K562 (cell line): Measurements from ENCODE around the gene ASIP.

Experiments used
- C11orf30 ChIP-seq: fragments of 450-650 bp; IDR thresholded peaks from 2 replicates; pipeline ENCODE4 v1.6.1; 2016; ENCODE audit warnings: low read depth, mild to moderate bottlenecking
- CTCF ChIP-seq, 3 experiments: IDR thresholded peaks in 2 of 3; conservative IDR thresholded peaks in 1 of 3; 2 replicates each; pipeline ENCODE4 v1.5.1; 2011 to 2012; ENCODE audit warnings: low read length in 3 of 3, mild to moderate bottlenecking in 3 of 3, control low read depth in 2 of 3, improper control_type of control experiment in 1 of 3, inconsistent platforms in 1 of 3, low read depth in 1 of 3, mixed read lengths in 1 of 3, moderate library complexity in 1 of 3; ENCODE audit not compliant: insufficient read depth in 2 of 3
- HDAC1 ChIP-seq, 2 experiments: fragments of 450-650 bp; IDR thresholded peaks; 2 replicates each; pipeline ENCODE4 v1.6.1; 2016 to 2017; ENCODE audit warnings: inconsistent platforms in 1 of 2, mild to moderate bottlenecking in 1 of 2, moderate library complexity in 1 of 2
- PATZ1 ChIP-seq: fragments of 250-450 bp; sonication (Bioruptor Pico); IDR thresholded peaks from 2 replicates; pipeline ENCODE4 v1.5.0; 2020; ENCODE audit warnings: mild to moderate bottlenecking, borderline replicate concordance

- TF ChIP-seq HDAC1 (IDR thresholded peaks at IDR 0.05) = no peak
- no peak for TF ChIP-seq CTCF (IDR thresholded peaks at IDR 0.05 in 2 of 3, conservative IDR thresholded peaks at IDR 0.05 in 1 of 3; ENCODE audit: insufficient read depth in 2 of 3, low read depth in 1 of 3, low read length in 3 of 3)
- TF ChIP-seq PATZ1 = no peak
- TF ChIP-seq C11orf30 = no peak
Measured at GRCh38 chr20:34213213-34213612, 28.0 kb upstream of the ASIP start.
